GM12891 (cell line): ENCODE measurements around the gene RNF166.

Experiments
- DNase-seq: peaks from one replicate; pipeline ENCODE4 v3.0.0; 2011; ENCODE audit warnings: low spot score; ENCODE audit not compliant: insufficient read length
- FAIRE-seq: peaks from 2 replicates; lab custom pipeline; 2011; peaks lifted over from hg19 to GRCh38; lab: Jason Lieb, UNC
- PAX5 ChIP-seq: IDR thresholded peaks from 2 replicates; pipeline ENCODE4 v1.6.1; 2011; ENCODE audit warnings: low read length, moderate library complexity, mild to moderate bottlenecking; ENCODE audit not compliant: insufficient read depth, severe bottlenecking
- POLR2A ChIP-seq: IDR thresholded peaks from 2 replicates; pipeline ENCODE4 v1.6.1; 2011; ENCODE audit warnings: low read depth, low read length, control low read depth
- POLR2AphosphoS5 ChIP-seq: IDR thresholded peaks from 2 replicates; pipeline ENCODE4 v1.6.1; 2011; ENCODE audit warnings: low read depth, low read length, control low read depth
- POU2F2 ChIP-seq: IDR thresholded peaks from 2 replicates; pipeline ENCODE4 v1.6.1; 2011; ENCODE audit warnings: low read depth, mild to moderate bottlenecking, control low read depth, low read length, moderate library complexity
- SPI1 ChIP-seq: IDR thresholded peaks from 2 replicates; pipeline ENCODE4 v1.6.1; 2011; ENCODE audit warnings: low read depth, low read length, control low read depth
- TAF1 ChIP-seq: IDR thresholded peaks from 2 replicates; pipeline ENCODE4 v1.6.1; 2011; ENCODE audit warnings: low read depth, low read length, control low read depth

Gene RNF166

GRCh38 chr16:88700322-88700635 lies 5.9 kb downstream of the RNF166 start:
- DNase-seq (no peak), FAIRE-seq (no peak)
- TF ChIP-seq POU2F2: no peak
- TF ChIP-seq TAF1: no peak
- no peak for TF ChIP-seq SPI1
- TF ChIP-seq PAX5: no peak
- no peak for TF ChIP-seq POLR2AphosphoS5
- TF ChIP-seq POLR2A: no peak

- DNase-seq (no peak), FAIRE-seq (no peak)
- TF ChIP-seq PAX5: no peak
- no peak for TF ChIP-seq POLR2A
- no peak for TF ChIP-seq POLR2AphosphoS5
- no peak for TF ChIP-seq POU2F2
- TF ChIP-seq TAF1: no peak
- TF ChIP-seq SPI1: no peak
Measured at GRCh38 chr16:88699180-88699579, 7.0 kb downstream of the RNF166 start.

- DNase-seq (no peak), FAIRE-seq (no peak)
- no peak for TF ChIP-seq TAF1
- TF ChIP-seq POU2F2: no peak
- no peak for TF ChIP-seq PAX5
- TF ChIP-seq SPI1: no peak
- no peak for TF ChIP-seq POLR2A
- TF ChIP-seq POLR2AphosphoS5: no peak
Measured at GRCh38 chr16:88698646-88699045, 7.6 kb downstream of the RNF166 start.

- FAIRE-seq (peak; percentile 26), DNase-seq (no peak)
- no peak for TF ChIP-seq PAX5
- TF ChIP-seq POLR2AphosphoS5: no peak
- TF ChIP-seq POU2F2: no peak
- no peak for TF ChIP-seq POLR2A
- TF ChIP-seq TAF1: no peak
- no peak for TF ChIP-seq SPI1
Measured at GRCh38 chr16:88697831-88698615, 8.2 kb downstream of the RNF166 start.

- no peak for TF ChIP-seq SPI1
- TF ChIP-seq POLR2A: no peak
- TF ChIP-seq POLR2AphosphoS5: no peak
- TF ChIP-seq POU2F2: no peak
- no peak for TF ChIP-seq TAF1
- TF ChIP-seq PAX5: no peak
- FAIRE-seq: no peak
- DNase-seq: no peak
Measured at GRCh38 chr16:88697116-88697830, 8.9 kb downstream of the RNF166 start.

GRCh38 chr16:88696441-88696840 lies 9.8 kb downstream of the RNF166 start:
- TF ChIP-seq POLR2AphosphoS5 (no peak), POU2F2 (no peak), POLR2A (no peak), PAX5 (no peak), TAF1 (no peak), SPI1 (no peak)
- no peak for FAIRE-seq
- DNase-seq: no peak

- FAIRE-seq (no peak), DNase-seq (no peak)
- TF ChIP-seq PAX5 (no peak), POU2F2 (no peak), TAF1 (no peak), POLR2A (no peak), POLR2AphosphoS5 (no peak), SPI1 (no peak)
Measured at GRCh38 chr16:88695753-88696152, 10.5 kb downstream of the RNF166 start.

- no peak for FAIRE-seq
- no peak for DNase-seq
- no peak for TF ChIP-seq POLR2AphosphoS5
- no peak for TF ChIP-seq PAX5
- TF ChIP-seq POLR2A: no peak
- TF ChIP-seq POU2F2: no peak
- no peak for TF ChIP-seq TAF1
- TF ChIP-seq SPI1: no peak
Measured at GRCh38 chr16:88695218-88695617, 11.0 kb downstream of the RNF166 start.
